Measurements from ENCODE around the gene MEG3.

DNA sequence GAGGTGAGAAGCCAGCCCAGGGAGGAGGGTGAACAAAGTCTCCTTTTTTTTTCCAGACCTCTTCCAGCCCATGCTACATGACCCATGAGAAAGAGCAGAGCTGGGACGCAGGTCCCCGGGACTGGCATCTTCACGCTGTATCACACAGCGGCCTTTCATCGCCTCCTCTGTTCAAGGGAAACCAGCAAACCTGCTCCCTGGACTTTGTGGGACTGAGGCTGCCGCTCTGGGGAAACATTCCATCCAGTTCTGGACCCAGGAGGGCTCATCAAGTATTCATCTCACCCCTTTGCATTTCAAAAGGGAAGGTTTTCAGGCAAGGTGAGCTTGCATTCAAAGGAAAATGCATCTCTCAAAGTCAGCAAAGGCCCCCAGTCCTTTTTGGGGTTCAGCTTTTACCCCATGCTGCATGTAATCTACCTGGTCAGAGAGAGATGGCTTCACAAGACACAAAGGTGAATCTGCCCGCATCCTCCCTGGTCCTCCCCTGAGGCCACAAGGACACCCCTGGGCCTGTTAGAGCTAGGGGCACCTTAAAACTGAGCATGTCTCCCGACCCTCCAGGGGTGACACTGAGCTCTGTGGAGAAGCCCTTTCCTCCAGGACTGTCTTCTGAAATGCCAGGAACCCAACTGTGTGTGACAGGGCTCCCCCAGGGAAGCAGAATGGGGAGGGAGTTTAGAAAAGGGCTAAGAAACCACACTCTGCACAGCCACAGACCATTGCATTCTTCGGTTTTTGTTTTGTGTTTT, 21.2 kb upstream of the MEG3 start:
- TF ChIP-seq CTCF (IDR thresholded peaks at IDR 0.05) = no peak
- no peak for TF ChIP-seq POLR2A (IDR thresholded peaks at IDR 0.05)

Data from thyroid gland (tissue), 4 donors.